Osteoblast (primary cell): ENCODE data around the gene CYP2W1. TPM values are rescaled to one million over a fixed set of nuclear protein-coding genes. Genes with fewer than 3 reads are reported as not detected.

Experiments
- DNase-seq: peaks from one replicate; pipeline ENCODE4 v3.0.0; 2011; ENCODE audit warnings: low spot score, mixed read lengths; ENCODE audit not compliant: insufficient read length; ENCODE audit errors: missing footprints
- H2AFZ ChIP-seq: 2 replicates; pipeline ENCODE4 v1.6.0; 2011; ENCODE audit warnings: mild to moderate bottlenecking, low read length
- H3K27ac ChIP-seq: 2 replicates; pipeline ENCODE4 v1.5.1; 2011; ENCODE audit warnings: mild to moderate bottlenecking, low read depth, low read length, moderate library complexity
- H3K27me3 ChIP-seq: 2 replicates; pipeline ENCODE4 v1.6.0; 2012; ENCODE audit warnings: mild to moderate bottlenecking, control low read depth, inconsistent platforms, low read length, moderate library complexity; ENCODE audit not compliant: insufficient read depth
- H3K36me3 ChIP-seq: 2 replicates; pipeline ENCODE4 v1.5.1; 2011; ENCODE audit warnings: mild to moderate bottlenecking, low read length, control low read depth, moderate library complexity; ENCODE audit not compliant: insufficient read depth
- H3K4me1 ChIP-seq: 2 replicates; pipeline ENCODE4 v1.5.1; 2011; ENCODE audit warnings: mild to moderate bottlenecking, low read length, control low read depth, moderate library complexity; ENCODE audit not compliant: insufficient read depth
- H3K4me2 ChIP-seq: 2 replicates; pipeline ENCODE4 v1.6.0; 2011; ENCODE audit warnings: mild to moderate bottlenecking, low read length; ENCODE audit not compliant: insufficient read depth
- H3K4me3 ChIP-seq: fragments of 200-600 bp; sonication (generic); 3 replicates; pipeline ENCODE4 v1.5.1; 2012; ENCODE audit warnings: mild to moderate bottlenecking, low read length, inconsistent platforms; ENCODE audit not compliant: insufficient read depth
- H3K79me2 ChIP-seq: 2 replicates; pipeline ENCODE4 v1.6.0; 2012; ENCODE audit warnings: mild to moderate bottlenecking, low read length, control low read depth, inconsistent platforms; ENCODE audit not compliant: insufficient read depth
- H3K9me3 ChIP-seq: 2 replicates; pipeline ENCODE4 v1.5.1; 2011; ENCODE audit warnings: low read depth, low read length, control low read depth
- H4K20me1 ChIP-seq: 2 replicates; pipeline ENCODE4 v1.6.0; 2012; ENCODE audit warnings: mild to moderate bottlenecking, low read length, control low read depth; ENCODE audit not compliant: insufficient read depth
- total RNA-seq: library from RNA; depleted of rRNA; stranded (reverse); fragments of >200 nt; gene quantifications from 2 replicates; pipeline ENCODE4 v1.2.3, GENCODE V29; 2012
- TF ChIP-seq, protein P1 (sequence below): IDR thresholded peaks from 2 replicates; pipeline ENCODE4 v1.5.1; 2011; ENCODE audit warnings: mild to moderate bottlenecking, low read depth, low read length, moderate library complexity; ENCODE audit errors: extremely low read depth

Gene CYP2W1
- total RNA-seq, 1 donor: not detected

DNA sequence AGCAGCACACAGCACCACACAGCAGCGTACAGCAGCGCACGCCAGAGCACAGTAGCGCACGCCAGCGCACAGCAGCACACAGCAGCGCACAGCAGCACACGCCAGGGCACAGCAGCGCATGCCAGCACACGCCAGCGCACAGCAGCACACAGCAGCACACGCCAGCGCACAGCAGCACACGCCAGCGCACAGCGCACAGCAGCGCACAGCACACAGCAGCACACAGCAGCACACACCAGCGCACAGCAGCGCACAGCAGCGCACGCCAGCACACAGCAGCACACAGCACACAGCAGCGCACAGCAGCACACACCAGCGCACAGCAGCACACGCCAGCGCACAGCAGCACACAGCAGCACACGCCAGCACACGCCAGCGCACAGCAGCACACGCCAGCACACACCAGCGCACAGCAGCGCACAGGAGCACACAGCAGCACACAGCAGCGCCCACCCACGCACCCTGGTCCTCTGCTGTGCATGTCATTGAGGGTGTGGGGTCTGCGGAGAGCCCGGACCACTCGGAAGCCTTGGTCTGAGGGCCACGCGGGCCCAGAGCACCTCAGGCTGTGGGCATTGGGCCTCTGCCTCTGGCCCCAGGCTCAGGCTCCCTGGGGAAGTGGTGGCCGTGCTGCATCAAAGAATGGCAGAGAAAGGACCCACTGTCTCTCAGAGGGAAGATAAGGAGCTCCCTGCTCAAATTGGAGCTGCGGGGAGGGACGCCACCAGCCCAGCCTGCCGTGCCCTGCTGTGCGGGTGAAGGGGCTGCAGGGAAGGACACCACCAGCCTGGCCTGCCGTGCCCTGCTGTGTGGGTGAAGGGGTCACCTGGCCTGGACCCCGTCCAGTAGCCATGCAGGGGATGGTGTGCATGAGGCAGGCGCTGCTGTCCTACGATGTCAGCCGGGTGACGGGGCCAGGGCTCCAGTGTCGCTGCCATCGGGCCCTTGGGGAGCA, 33.9 kb downstream of the CYP2W1 start:
- no peak overlapping the region for H3K4me2 ChIP-seq
- H3K27me3 ChIP-seq: no peaks in the 10 kb centered on the region
- DNase-seq: no peak
- H2AFZ ChIP-seq: no peak overlapping the region
- TF ChIP-seq, protein P1, sequence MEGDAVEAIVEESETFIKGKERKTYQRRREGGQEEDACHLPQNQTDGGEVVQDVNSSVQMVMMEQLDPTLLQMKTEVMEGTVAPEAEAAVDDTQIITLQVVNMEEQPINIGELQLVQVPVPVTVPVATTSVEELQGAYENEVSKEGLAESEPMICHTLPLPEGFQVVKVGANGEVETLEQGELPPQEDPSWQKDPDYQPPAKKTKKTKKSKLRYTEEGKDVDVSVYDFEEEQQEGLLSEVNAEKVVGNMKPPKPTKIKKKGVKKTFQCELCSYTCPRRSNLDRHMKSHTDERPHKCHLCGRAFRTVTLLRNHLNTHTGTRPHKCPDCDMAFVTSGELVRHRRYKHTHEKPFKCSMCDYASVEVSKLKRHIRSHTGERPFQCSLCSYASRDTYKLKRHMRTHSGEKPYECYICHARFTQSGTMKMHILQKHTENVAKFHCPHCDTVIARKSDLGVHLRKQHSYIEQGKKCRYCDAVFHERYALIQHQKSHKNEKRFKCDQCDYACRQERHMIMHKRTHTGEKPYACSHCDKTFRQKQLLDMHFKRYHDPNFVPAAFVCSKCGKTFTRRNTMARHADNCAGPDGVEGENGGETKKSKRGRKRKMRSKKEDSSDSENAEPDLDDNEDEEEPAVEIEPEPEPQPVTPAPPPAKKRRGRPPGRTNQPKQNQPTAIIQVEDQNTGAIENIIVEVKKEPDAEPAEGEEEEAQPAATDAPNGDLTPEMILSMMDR: no peak
- H4K20me1 ChIP-seq: peaks cover 56% of the 10 kb centered on the region
- H3K4me1 ChIP-seq: no peaks in the 10 kb centered on the region
- no peak overlapping the region for H3K27ac ChIP-seq
- peaks cover 85% of the 10 kb centered on the region for H3K79me2 ChIP-seq
- peaks cover 9% of the 10 kb centered on the region for H3K36me3 ChIP-seq
- no peak overlapping the region for H3K4me3 ChIP-seq
- H3K9me3 ChIP-seq: no peaks in the 10 kb centered on the region

DNA sequence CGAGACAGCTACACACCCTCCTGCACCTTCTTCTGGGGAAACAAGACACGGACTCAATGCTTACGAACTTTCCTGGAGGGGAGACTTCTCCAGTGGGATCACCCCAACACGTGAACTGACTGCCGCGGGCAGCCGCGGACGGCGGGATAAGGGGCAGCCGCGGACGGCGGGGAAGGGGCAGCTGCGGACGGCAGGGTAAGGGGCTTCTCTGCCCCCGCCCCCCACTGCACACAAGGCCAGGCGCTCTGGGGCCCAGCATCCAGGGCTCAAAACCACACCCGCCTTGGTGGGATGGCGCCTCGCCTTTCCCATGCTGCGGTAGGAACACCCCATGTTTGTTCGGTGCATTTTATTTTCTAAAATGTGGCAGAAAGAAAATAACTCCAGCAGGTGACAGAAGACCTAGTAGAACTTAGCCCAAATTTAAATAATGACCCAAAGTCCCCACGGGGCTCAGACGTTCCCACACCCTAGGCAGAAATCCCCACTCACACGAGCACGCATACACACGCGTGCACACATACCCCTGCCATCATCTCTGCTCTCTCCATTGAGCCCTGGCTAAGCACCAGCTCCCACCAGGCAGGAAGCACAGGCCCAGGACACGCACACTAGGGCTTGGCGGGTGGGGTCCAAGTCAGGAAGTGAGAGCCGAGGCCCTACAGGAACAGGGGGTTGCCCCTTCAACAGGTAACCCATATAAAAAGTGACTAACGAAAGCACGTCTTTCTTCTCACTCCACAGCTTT, 34.8 kb downstream of the CYP2W1 start:
- Histone ChIP-seq H3K79me2 (peaks cover 85% of the 10 kb centered on the region), H3K9me3 (no peaks in the 10 kb centered on the region), H3K4me3 (no peak overlapping the region), H3K36me3 (peaks cover 9% of the 10 kb centered on the region), H3K4me2 (no peak overlapping the region), H4K20me1 (peaks cover 57% of the 10 kb centered on the region), H2AFZ (no peak overlapping the region), H3K27me3 (no peaks in the 10 kb centered on the region), H3K4me1 (no peaks in the 10 kb centered on the region), H3K27ac (no peak overlapping the region)
- DNase-seq: no peak
- TF ChIP-seq, protein P1: no peak

DNA sequence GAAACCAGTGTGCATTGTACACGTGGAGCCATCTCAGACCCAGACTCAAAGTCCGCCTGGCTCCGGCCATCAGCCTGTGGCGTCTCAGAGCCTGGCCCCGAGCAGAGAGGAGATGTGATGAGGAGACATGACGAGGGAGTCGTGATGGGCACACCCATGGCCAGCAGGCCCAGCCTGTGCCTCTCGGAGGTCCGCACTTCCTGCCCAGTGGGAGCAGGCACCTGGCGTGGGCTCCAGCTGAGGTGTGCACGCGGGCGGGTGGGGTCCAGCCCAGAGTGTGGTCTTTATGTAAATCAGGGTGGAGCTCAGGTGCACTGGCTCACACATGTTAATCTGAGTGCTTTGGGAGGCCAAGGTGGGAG, 35.3 kb downstream of the CYP2W1 start:
- TF ChIP-seq, protein P1: no peak
- Histone ChIP-seq H3K4me2 (no peak overlapping the region), H3K4me1 (no peaks in the 10 kb centered on the region), H3K79me2 (peaks cover 87% of the 10 kb centered on the region), H3K4me3 (no peak overlapping the region), H3K36me3 (peaks cover 9% of the 10 kb centered on the region), H3K27me3 (no peaks in the 10 kb centered on the region), H3K27ac (no peak overlapping the region), H3K9me3 (no peaks in the 10 kb centered on the region), H4K20me1 (peaks cover 59% of the 10 kb centered on the region), H2AFZ (no peak overlapping the region)
- DNase-seq: no peak
